ENCODE data around the gene TBX18.
A peak's percentile ranks its signal among the peaks of the same experiment; 100 is the strongest.

Gene TBX18

DNA sequence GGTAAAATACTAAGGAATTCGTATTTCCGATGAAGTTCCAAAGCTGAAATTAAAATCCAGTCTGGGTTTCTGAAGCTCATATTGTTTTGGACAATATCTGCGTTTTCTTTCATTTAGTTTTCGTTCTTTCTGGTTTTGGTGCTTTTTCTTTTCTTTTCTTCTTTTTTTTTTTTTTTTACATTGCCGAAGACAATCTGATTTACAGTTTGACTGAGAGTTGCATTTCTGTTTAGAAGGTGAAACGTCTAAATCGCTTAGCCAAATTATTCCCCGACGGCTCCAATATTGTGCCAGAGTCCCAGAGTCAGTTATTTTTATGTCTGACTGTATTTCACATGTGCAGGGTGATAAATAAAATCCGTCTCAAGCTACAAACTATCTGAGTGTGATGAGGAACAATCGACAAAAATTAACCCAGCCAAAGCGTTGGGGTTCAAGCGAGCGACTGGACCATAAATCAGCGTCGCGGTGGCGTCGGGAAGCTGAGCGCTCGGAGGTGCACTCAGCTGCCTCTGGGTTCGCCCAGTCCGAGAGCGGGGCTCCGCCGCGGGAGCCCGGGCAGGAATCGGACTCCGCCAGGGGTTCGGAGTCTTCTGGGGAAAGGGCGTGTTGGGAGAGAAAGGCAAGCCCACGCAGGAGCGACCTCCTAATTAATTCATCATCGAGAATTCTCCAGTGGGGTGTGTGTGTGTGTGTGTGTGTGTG is 8.2 kb upstream of the TBX18 start:
- DNase-seq, result no peak

DNA sequence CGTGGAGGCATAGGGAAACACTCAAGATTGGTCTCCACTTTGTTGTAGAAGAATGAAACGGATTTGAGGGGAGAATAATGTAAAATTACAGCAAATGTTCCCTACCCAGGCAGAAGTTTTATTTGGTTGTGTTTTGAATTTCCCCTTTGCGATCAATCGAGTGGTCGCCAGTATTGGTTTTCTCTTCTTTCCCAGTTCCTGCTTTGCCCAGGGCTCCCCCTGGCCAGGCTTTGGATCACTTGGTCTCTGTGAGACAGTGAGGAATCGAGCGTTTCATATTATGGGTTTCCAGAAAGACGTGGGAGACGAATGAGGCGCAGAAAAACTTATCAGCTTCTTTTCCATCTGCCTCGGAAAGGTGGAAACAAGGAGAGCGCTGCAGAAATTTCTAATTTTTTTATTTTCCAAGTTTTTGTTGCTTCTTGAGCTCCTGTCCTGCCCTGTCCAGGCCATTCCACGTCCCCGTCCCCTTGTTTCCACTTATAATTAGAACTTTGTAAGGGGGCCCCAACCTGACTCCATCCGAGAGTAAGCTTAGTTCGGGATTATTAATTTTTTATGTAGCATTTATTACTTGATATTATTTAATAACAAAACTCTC is 7.5 kb upstream of the TBX18 start:
- DNase-seq, result no peak

DNA sequence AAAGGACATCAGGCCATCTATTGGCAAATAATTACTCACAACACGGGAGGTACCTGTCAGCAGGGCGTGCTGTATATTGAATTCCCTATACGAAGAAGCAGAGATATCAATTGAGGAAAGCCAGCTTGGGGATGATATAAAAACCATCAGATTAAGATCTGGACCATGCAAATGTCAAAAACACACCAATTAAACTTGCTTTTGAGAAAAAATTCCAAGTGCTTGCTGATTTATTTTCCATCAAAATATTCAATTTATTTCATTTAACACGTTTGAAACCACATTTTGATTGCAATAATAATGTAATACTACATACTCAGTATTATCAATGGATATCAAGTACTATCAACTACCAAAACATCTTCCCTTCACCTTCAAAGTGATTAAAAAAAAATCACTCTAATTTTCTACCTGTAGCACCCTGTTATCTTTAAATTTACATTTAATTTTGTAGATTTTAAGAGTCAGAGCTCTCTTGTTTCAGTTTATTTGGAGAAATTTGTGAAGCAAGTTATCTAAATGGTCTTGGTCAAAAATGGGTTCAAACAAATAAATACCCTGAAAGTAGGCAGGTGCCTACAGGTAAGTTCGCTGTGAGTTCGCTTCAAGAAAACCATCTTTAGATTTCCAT is 6.8 kb upstream of the TBX18 start:
- no peak for DNase-seq

DNA sequence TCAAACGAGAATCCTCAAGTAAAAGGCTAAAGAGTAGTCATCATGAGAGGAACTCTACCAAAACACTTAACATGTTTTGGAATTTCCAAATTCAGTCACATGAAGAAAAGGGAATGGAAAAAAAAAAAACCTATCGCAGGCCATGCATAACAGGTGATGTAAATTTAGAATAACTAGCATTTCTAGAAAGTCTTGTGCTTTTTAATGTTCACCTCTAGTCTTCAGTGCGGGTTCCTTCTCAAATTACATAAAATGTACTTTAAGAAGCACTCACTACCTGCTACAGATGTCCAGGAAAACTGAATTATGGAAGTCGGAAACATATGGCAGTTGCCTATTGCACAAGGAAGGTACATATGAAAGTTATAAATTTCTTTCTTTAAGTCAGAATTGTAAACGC is 6.1 kb upstream of the TBX18 start:
- no peak for DNase-seq

DNA sequence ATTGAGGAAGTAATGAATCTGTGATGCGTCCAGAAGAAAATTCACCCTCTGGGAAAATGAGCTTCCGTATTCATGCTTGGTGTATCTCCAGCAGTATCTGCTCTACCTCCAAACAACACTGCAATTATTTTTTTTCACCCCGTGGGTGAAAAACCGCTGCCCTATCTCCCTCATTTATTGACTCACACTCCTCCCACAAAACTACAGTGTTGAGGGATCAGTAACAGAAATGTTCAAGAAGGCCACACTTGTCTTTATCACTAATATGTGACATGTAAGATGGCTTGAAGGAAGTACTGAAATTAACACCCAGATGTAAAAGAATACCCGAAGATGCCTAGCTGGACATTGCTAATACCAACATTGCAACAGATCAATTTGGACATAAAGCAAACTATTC is 4.9 kb upstream of the TBX18 start:
- DNase-seq, result no peak

DNA sequence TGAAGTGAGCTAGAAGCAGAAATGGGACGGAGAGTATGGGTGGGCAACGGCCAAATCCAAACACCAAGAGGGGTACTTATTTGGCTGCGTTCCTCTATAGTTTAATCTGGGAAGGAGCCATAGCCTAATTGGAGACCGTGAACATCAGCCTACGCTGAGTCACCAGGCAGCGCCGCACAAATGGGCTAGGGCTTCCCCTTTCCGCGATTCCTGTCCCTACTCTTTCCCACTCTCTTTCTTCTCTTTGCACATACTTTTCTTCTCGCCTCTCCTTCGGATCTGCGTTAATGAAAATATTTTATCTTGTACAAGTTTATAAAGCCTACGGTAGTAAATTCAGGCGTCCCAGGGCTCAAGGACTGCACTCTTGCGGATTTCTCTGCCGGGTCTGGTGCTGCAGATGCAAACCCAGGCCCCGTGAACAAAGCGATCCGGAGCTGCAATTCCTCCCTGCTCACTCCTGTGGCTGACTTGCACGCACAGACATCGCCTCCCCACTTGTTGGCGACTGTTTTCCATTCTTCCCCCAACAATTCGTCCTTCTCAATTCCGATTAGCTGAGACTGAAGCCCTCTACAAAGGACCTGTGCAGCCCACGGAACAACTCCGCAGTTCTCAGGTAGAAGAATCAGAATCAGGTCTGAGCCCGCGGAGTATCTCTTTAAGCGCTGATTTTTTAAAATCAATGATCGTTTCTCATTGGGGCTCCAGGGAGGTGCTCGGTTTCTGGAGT is 4.2 kb upstream of the TBX18 start:
- DNase-seq, result no peak

DNA sequence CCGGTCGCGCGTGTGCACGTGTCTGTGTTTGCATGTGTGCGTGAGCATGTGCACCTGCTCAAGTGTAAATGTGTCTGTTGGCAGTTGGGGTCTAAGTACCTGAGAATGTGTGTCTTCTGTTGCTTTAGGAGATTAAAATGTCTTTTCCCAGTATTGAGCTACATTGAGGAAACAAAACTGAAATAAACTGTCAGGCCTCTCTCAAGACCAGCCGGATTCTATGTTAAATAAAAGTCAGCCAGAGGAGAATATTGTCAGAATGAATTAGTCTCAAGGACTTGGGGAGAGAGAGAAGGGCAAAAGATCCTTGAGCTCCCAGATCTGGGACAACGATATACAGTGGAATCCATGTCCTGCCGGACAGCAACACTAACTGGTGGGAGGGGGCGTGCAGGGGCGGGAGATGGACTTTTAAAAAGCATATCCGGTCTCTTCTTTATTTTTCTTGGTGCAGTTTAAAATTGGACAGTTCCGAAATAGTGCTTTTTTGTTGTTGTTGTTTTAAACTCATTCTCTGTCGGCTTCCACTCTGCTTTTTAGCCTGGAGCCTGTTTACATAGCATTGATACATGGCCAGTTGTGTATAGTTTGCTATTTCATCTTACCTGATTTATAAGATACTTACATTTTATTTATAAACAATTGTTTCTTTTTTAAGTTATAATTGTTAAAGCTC is 3.3 kb upstream of the TBX18 start:
- no peak for DNase-seq

DNA sequence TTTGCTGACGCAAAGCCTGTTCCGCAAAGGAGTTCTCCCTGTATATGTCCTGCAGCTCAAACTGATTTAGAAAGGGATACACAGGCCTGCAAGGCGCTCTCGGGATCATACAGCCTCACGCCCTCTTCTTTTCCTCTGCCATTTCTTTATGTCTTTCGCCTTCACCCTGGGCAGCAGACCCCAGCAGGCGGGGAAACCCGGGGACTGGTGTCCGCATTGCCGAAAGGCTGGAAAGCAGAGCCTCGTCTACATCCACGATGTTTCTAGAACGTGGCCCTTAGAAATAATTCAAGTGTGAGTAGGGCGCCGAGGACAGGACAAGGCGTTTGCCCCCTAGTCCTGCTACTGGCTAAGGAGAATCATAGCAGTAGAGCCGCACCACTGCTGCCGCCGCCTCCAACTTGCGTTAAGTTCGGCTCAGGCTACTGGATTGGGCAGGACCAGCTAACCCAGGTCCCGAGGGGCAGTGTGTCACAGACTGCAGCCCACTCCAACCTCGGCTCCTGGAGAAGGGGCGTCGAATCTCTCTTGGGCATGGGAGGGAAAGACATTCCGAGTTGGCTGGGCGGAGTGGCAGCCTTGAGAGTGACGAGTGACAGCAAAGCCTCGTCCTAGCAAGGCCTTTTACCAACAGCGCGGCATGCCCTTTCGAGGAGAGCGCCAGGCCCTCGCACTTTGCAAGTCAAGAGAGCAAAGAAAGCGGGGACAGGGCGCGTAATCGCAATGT is 2.6 kb upstream of the TBX18 start:
- no peak for DNase-seq

DNA sequence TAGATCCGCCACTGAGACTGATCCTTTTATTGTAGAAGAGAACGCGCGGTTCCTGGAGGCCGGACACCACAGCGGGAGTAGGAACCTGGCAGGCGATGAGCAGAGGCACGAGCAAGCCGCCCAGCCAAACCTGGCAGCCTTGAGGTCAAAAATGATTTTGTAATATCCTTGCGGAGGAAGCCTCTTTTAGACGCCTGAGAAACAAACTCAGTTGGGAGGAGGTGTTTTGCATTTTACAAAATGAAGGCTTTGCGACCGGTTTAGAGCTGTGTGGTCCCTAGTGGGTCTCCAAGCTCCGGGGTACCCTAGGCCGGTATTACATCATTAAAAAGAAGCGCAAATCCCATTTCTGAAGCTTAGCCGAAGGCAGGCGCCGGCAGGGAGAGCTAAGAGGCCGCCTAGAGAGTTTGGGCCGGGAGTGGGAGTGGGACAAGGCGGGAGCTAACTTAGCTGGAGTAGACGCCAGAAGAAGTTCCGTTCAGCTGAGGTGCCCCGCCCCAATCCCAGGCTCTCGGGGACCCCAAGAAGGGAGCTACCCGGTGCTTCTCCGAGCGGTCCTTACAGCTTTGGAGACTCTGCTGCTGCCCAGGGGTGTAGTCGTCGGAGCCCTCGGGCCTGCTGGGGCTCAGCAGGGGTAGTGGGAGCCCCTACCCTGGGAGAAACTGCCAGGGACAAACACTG is 1.9 kb upstream of the TBX18 start:
- no peak for DNase-seq

DNA sequence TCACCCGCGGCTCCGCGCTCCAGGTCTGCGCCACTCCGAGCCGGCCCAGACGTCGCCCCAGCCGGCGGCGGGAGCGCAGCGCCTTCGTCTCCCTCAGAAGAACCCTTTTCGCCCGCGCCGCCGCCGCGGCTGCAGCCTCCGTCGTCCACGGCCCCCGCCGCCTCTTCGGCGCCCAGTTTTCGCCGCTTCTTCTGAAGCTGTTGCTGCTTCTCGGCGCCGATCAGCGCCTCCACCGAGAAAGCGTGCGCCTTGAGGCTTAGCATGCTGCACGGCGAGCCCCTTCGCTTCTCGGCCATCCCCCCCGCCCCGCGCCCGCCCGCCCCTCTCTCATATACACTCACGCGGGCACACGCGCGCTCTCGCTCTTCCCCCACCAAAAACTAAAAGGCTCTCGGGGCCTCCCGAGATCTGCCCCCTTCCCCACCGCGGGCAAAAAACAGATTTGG is 489 bp downstream of the TBX18 start:
- peak; percentile 69 for DNase-seq

DNA sequence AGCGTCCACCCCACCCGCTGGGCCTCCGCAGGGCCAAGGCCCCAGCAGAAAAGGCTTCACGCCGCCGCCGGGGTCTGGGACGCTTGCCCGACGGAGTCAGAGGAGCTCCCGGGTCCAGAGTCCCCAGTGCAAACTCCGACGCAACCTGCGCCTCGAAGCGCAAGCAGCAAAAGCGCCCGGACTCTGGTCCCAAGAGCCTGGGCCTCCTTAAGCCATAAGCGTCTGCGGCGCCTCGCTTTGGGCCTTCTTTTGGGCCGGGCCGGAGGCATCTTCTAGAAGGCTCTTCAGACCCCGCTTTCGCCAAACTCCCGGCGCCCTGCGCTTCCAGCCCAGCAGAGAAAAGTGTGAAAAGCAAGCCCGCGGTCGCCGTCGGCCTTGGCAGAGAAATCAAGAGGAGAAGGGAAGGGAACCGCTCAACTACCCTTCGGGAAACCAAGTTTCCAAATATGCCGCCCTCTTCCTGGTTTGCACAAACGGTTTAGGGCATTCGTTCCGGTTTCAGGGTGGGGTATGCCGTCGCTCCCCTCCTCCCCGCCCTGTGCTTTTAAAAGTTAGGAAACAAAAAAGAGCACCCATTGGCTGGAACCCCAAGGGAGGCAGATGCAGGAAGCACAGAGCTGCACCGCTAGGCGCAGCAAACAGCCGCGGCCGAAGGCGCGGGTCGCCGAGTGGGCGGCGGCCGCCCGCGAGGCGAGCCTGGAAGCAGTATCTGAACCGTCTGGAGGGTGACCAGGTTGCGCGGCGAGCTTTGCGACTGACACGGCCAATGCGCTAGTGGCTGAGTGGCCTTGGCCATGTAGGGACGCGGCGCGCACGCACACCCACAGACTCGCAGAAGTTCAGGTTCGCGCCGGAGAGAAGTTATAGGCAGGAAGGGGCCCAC is 1.2 kb downstream of the TBX18 start:
- DNase-seq, result peak; percentile 59

DNA sequence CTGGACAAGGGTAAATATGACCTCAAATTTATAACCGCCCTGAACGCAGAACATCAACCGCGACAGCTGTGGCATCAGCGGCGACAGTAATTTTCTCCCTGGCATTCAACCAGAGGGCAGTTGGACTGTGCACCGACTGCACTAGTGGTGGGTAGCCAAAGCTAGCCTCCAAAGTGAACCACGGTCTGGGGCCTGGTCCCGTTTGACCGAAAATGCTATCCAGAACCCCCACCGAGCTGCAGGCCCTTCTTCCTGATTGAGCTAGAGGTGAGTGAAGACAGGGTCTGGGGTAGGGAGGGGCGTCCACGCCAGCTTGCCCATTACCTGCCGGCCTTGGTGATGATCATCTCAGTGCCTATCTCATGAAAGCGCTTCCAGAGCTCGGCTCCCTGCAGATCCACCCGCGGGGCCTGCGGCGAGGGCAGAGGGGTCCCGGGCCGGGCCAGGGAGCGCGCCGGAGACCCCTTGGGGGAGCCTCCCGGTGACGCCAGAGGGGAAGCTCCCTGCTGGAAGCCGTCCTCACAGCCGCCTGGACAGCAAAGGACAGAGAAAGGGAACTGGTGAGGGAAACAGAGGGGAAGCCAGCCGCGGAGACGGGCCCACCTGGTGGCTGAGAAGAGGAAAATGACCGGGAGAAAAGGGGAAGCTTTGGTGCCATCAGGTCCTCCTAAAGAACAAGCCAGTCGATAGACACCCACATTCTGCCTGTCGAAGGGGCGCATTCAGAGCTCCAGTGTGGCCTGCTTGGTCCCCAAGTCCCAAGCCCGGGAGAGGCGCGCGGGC is 2.0 kb downstream of the TBX18 start:
- DNase-seq, result peak; percentile 67

DNA sequence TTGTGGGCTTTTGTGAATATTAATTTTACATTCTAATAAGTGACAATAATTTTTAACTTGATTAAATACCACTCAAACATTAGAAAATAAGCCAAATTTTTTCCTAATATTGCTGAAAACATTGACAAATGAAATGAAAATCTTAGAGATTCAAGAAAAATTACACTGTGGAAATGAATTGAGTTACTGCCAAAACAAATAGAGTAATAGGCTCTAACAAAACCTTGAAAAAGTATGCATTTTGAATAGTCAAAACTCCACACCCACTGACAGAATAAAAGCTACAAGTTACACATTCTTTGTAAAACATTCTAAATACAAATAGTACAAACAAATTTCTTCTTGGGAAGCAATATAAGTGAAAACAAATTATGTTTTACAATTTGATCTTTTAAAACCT is 5.9 kb downstream of the TBX18 start:
- no peak for DNase-seq

DNA sequence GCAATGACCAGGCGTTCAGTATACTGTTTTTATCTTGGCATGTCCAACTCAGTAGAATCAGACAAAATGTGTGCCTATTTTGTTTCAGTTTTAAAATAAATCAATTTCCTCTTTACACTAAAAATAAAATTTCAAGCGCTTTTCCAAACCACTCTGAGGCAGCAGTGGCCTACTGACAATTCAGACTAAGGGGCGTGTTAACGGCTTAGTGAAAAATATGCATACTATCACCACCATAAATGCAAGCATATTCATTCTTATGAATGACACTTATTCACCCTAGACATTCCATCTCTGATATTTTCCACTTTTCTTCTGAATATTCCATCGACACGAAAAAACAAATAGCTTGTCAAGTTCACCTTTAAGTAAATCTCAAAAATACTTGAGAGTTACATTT is 7.5 kb downstream of the TBX18 start:
- DNase-seq, result no peak

DNA sequence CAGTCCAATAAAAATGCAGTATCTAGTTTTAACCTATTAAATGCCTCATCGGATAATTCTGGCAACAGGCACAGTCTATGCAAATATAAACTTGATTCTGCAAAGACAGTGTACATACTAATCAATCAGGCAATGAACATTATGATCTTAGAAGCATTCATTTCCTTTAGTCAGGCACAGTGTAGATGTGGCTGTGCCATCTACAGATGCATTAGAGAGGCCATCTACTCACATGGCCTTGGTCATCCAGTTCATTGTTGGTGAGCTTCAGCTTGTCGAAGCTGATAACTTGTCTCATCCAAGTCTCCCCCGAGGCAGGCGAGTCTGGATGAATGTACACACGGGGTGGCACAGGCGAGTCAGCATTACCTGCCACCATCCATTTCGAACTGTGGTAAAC is 7.9 kb downstream of the TBX18 start:
- no peak for DNase-seq

DNA sequence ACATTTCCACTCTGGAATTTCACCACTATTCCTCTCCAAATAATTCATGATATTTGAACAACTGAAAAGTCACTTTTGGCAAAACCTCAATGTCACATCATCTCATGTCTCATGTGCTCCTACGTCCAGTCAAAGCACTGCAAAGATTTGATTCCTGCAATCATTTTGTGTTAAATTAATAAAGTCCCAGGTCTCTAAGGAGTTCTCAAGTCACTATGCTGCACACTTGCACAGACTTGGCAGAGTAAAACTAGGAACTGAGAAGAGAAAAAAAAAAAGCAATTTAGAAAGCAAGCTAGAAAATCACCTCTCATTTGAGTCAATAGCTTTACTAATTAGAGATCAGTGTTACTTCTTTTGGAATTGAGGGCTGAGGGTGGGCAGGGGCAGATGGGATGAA is 11.2 kb downstream of the TBX18 start:
- no peak for DNase-seq

DNA sequence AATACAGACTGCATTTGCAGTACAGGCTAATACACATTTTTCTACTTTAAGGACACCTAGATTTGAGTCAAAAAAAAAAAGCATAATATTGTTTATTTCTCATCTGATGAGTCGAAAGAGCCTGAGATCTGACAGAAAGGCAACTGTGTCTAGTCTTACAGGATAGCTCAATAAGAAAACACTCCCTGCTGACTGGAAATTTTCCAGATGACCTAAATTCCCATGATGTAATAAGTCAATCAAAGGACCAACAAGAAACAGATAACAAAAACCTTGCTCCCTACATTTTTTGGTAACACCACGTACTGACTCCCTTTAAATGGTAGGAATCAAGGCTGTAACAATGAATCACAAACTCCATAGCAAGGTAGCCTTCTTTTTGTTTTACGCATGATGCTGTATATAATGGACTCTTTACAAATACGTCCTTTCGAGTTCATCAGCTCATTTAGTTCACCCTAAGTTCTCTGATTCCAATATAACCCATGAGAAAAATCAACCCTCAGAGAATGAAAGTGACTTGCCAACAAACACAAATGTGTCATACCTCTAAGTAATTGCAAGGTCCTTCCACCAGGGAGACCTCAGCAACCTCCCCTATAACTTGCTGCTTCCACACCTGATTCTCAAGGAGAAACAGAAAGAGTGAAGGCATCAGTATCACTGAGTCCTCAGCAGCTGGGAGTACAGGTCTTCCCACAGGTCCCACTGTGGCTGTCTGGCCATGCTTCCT is 12.1 kb downstream of the TBX18 start:
- DNase-seq, result no peak

DNA sequence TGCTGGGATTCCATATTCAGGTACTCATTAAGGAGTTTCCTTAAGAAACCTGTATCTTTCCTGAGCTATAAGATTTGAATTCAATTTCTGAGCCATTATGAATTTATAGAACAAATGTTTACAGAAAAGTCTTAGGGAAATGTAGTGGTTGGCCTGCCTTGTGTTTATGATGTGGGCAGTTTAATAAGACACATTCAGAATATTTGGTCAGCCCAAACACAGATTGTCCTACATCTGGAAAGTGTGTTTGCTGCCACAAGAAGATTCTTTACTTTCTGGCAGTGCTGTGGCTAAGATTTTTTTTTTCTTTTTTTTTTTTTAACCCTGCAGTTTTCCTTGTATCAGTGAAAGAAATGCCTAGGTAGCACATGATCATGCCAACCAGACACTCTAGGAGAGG is 15.2 kb downstream of the TBX18 start:
- DNase-seq, result no peak

DNA sequence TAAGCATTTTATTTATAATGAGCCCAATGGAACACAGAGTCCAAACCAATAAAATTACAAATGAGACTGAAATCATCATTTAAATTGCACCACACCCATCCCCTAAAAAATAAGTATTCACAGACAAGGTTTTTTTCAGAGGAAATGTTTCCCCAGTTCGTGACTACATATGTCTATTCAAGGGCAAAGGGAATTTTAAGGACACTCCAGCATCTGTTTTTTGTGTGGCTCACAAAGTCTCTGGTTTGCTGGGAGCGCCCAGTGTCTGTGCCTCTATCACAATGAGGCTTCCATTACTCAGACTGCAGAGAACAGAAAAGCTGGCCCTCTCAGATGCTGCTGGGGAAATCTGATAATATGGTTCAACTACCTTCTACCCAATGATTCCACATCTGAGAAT is 16.0 kb downstream of the TBX18 start:
- no peak for DNase-seq
